Lower lobe of right lung (tissue), 2 donors: ENCODE data around the gene LIPN. TPM values are rescaled to one million over a fixed set of nuclear protein-coding genes. Genes with fewer than 3 reads are reported as not detected.

Experiments
- ATAC-seq, 2 donors: fragments of 200-7000 bp; cut with Tn5 transposase; one replicate each; pipeline ENCODE4 v1.9.1; 2020 to 2022; ENCODE audit warnings: mild to moderate bottlenecking in 2 of 2, moderate library complexity in 2 of 2
- DNase-seq: peaks from one replicate; pipeline ENCODE4 v3.0.0-alpha.2; 2020
- H3K27ac ChIP-seq: fragments of 200-600 bp; one replicate; pipeline ENCODE4 v1.8.0; 2022
- H3K27me3 ChIP-seq: fragments of 200-600 bp; one replicate; pipeline ENCODE4 v1.8.0; 2022; ENCODE audit warnings: low read depth
- H3K36me3 ChIP-seq: fragments of 200-600 bp; one replicate; pipeline ENCODE4 v1.8.0; 2022; ENCODE audit warnings: mild to moderate bottlenecking
- H3K4me1 ChIP-seq: fragments of 200-600 bp; one replicate; pipeline ENCODE4 v1.8.0; 2022
- H3K4me3 ChIP-seq: fragments of 200-600 bp; one replicate; pipeline ENCODE4 v1.8.0; 2022; ENCODE audit warnings: mild to moderate bottlenecking
- H3K9me3 ChIP-seq: fragments of 200-600 bp; one replicate; pipeline ENCODE4 v1.8.0; 2022
- CTCF ChIP-seq: fragments of 200-600 bp; IDR thresholded peaks from one replicate; pipeline ENCODE4 v1.8.0; 2022; ENCODE audit warnings: antibody characterized with exemption, mild to moderate bottlenecking
- intact Hi-C: fragments of 100-400 bp; cut with DNase I; formaldehyde crosslinking; loops from one replicate; pipeline ENCODE4 v1.11.0; 2022
- total RNA-seq: library from RNA; stranded (reverse); fragmentation: NEBNext Ultra II Directional; extraction: Animal tissue kit (Norgen Biotek cat#: 25700); gene quantifications from one replicate; pipeline ENCODE4 v1.2.1, GENCODE V29; 2021
- donor health status: DM: no; HTN: yes; CAD: no; lungs with severe emphysema.

LIPN gene
- total RNA-seq, 1 donor from 2014 or later: 1.6 TPM

GRCh38 chr10:88803641-88804040 is 43.8 kb downstream of the LIPN start:
- no peak for TF ChIP-seq CTCF
- DNase-seq (no peak), ATAC-seq (no peak)
- Histone ChIP-seq H3K27me3 (no peaks in the 10 kb centered on the region), H3K4me3 (no peak overlapping the region), H3K9me3 (no peaks in the 10 kb centered on the region), H3K27ac (no peak overlapping the region), H3K4me1 (no peaks in the 10 kb centered on the region), H3K36me3 (no peaks in the 10 kb centered on the region)
- intact Hi-C loops: no loop called here

- Histone ChIP-seq H3K4me3 (no peak overlapping the region), H3K4me1 (no peaks in the 10 kb centered on the region), H3K27ac (no peak overlapping the region), H3K9me3 (no peaks in the 10 kb centered on the region), H3K27me3 (no peaks in the 10 kb centered on the region), H3K36me3 (no peaks in the 10 kb centered on the region)
- no peak for TF ChIP-seq CTCF
- ATAC-seq (no peak), DNase-seq (no peak)
- intact Hi-C loops: no loop called here
Measured at GRCh38 chr10:88804083-88804812, 44.4 kb downstream of the LIPN start.

DNA sequence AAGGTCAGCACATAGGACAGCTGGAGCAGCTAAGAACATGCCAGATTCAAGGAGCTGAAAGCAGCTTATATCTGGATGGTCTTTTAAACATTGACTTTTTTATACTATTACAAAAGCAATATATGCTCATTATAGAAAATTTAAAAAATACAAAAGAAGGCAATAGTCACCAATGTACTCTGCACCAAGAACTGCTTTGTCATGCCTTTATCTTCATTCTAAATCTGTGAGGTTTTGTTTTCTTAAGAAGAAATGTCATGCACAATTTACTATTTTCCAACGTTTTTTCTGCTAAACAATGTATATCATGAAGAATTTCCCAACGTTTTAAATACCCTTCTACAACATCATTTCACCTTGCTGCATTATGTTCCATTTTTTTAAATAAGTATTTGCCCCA is 45.5 kb downstream of the LIPN start:
- no peaks in the 10 kb centered on the region for H3K36me3 ChIP-seq
- TF ChIP-seq CTCF: no peak
- no peaks in the 10 kb centered on the region for H3K27me3 ChIP-seq
- no peak overlapping the region for H3K4me3 ChIP-seq
- no peaks in the 10 kb centered on the region for H3K4me1 ChIP-seq
- no peak for ATAC-seq
- no peaks in the 10 kb centered on the region for H3K9me3 ChIP-seq
- H3K27ac ChIP-seq: no peak overlapping the region
- intact Hi-C loops: no loop called here
- no peak for DNase-seq

- ATAC-seq (no peak), DNase-seq (no peak)
- H3K27ac ChIP-seq: no peak overlapping the region
- no peaks in the 10 kb centered on the region for H3K36me3 ChIP-seq
- no peaks in the 10 kb centered on the region for H3K4me1 ChIP-seq
- H3K4me3 ChIP-seq: no peak overlapping the region
- no peak for TF ChIP-seq CTCF
- H3K27me3 ChIP-seq: no peaks in the 10 kb centered on the region
- intact Hi-C loops: no loop called here
- H3K9me3 ChIP-seq: no peaks in the 10 kb centered on the region
Measured at GRCh38 chr10:88805924-88806323, 46.1 kb downstream of the LIPN start.

DNA sequence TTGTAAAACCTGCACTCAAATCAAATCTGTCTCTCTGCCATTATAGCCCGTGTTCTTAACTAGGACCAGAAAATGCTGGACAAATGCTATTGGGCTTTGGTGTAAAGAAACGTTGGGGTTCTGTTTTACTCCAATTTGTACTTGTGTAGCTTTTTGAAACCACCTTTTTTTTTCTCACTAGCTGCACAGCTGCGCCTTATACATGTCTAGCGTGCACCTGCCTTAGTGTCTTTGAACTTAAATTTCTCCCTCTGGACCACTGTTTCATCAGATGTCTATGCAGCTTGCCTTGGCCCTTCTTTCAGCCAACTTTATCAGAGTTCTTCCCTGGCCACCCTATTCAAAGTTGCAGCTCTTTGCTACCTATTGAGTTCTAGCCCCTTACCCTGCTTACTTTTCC is 49.8 kb downstream of the LIPN start:
- H3K4me1 ChIP-seq: no peaks in the 10 kb centered on the region
- DNase-seq: no peak
- no peaks in the 10 kb centered on the region for H3K27me3 ChIP-seq
- no peak for TF ChIP-seq CTCF
- intact Hi-C loops: no loop called here
- ATAC-seq: no peak
- H3K4me3 ChIP-seq: no peak overlapping the region
- no peaks in the 10 kb centered on the region for H3K36me3 ChIP-seq
- no peaks in the 10 kb centered on the region for H3K9me3 ChIP-seq
- H3K27ac ChIP-seq: no peak overlapping the region
